LNCAP (cell line): Measurements from ENCODE around the gene NR2F1.

Source experiments
- TF ChIP-seq, protein P1 (sequence below): fragments of 450-650 bp; IDR thresholded peaks from 2 replicates; pipeline ENCODE4 v1.5.1; 2017; ENCODE audit warnings: mild to moderate bottlenecking

The NR2F1 gene

GRCh38 chr5:93599001-93599379 lies 16.0 kb downstream of the NR2F1 start:
- TF ChIP-seq, protein P1, sequence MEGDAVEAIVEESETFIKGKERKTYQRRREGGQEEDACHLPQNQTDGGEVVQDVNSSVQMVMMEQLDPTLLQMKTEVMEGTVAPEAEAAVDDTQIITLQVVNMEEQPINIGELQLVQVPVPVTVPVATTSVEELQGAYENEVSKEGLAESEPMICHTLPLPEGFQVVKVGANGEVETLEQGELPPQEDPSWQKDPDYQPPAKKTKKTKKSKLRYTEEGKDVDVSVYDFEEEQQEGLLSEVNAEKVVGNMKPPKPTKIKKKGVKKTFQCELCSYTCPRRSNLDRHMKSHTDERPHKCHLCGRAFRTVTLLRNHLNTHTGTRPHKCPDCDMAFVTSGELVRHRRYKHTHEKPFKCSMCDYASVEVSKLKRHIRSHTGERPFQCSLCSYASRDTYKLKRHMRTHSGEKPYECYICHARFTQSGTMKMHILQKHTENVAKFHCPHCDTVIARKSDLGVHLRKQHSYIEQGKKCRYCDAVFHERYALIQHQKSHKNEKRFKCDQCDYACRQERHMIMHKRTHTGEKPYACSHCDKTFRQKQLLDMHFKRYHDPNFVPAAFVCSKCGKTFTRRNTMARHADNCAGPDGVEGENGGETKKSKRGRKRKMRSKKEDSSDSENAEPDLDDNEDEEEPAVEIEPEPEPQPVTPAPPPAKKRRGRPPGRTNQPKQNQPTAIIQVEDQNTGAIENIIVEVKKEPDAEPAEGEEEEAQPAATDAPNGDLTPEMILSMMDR: no peak

- TF ChIP-seq, protein P1: no peak
Observed at GRCh38 chr5:93599399-93600120, 16.5 kb downstream of the NR2F1 start.

GRCh38 chr5:93600409-93601070 lies 17.5 kb downstream of the NR2F1 start:
- TF ChIP-seq, protein P1: no peak

- TF ChIP-seq, protein P1: no peak
Observed at GRCh38 chr5:93601071-93601801, 18.2 kb downstream of the NR2F1 start.

- TF ChIP-seq, protein P1: no peak
Observed at GRCh38 chr5:93601802-93602155, 18.8 kb downstream of the NR2F1 start.

DNA sequence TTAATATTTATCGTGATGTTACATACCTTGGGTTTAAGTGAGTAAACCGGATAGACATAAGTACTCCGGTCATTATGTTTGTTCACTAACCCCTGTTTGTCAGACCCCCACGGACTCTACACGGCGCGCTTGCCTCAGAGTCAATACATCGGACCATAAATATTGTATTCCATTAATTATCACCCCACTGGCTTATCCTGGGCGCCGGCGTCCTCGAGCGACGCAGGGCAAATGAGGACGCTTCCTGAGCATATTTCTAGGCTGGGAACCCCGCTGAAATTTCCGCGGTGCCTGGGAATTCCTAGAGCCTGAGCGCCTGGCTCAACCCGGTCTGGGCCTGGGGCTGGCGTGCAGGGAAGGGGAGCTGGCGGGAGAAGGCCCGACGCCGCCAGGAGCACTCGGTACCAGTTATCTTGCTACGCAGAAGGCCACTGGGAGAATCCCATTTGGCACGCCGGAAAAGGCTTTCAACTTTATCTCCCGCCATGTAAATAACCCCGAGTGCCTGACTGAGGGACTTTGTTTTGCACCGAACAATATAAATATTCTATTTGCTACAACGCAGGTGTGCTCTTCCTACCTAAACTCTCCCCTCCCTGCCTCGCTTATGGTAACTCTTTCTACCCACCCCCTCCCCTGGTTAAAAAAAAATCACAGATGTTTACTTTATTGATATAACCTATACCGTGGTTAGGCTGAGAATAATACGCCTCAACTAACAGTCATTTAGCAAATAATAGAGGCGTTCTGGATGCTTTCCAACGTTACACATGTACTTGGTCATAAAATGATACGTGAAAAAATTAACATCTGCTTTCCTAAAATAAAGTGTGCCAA lies 19.4 kb downstream of the NR2F1 start:
- TF ChIP-seq, protein P1: no peak
